MV-4-11 (cell line): Measurements from ENCODE around the gene PARP12.
"Not testable (repeated sequence)": the region's sequence is repeated elsewhere in the genome, so short reads cannot be mapped to it uniquely, and the experiment has no call there.

Experiments
- DNase-seq: peaks from one replicate; lab custom pipeline; 2025; lab: John Stamatoyannopoulos, UW

The PARP12 gene, protein sequence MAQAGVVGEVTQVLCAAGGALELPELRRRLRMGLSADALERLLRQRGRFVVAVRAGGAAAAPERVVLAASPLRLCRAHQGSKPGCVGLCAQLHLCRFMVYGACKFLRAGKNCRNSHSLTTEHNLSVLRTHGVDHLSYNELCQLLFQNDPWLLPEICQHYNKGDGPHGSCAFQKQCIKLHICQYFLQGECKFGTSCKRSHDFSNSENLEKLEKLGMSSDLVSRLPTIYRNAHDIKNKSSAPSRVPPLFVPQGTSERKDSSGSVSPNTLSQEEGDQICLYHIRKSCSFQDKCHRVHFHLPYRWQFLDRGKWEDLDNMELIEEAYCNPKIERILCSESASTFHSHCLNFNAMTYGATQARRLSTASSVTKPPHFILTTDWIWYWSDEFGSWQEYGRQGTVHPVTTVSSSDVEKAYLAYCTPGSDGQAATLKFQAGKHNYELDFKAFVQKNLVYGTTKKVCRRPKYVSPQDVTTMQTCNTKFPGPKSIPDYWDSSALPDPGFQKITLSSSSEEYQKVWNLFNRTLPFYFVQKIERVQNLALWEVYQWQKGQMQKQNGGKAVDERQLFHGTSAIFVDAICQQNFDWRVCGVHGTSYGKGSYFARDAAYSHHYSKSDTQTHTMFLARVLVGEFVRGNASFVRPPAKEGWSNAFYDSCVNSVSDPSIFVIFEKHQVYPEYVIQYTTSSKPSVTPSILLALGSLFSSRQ

DNA sequence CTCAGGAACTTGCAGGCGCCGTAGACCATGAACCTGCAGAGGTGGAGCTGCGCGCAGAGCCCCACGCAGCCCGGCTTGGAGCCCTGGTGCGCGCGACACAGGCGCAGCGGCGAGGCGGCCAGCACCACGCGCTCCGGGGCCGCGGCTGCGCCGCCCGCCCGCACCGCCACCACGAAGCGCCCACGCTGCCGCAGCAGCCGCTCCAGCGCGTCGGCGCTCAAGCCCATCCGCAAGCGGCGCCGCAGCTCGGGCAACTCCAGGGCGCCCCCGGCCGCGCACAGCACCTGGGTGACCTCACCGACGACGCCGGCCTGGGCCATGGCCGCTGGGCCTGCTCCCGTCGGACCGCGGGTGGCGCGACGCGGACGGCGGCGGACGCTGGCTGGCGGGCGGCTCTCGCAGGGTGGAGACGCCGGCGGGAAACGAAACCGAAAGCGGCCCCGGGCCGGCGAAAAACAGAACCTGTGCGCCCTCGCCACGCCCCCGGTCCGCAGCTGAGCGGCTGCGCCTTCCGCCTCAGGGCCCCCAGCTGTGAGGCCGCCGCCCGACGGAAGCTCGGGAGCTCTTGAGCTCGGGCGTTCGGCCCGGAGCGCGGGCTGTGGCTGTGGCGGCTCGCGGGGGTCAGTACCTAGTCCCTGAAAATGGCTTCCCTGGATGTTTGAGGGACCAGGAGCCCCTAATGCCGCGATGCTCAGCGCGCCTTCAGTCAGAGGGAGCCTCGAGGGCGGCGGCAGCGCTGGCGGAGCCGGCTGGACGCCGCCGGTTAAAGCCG is at the start of gene PARP12:
Gene PARP12, minus strand, starts transcription at position 424 of the 772 bp plus-strand sequence. Its CDS starts 104 bp downstream, at position 320.
- DNase-seq, result peak; percentile 82

DNA sequence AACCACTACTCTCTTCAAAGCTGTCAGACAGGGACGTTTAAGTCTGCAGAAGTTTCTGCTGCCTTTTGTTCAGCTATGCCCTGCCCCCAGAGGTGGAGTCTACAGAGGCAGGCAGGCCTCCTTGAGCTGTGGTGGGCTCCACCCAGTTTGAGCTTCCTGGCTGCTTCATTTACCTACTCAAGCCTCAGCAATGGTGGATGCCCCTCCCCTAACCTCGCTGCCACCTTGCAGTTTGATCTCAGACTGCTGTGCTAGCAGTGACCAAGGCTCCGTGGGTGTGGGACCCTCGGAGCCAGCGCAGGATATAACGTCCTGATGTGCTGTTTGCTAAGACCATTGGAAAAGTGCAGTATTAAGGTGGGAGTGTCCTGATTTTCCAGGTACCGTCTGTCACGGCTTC is 46.0 kb upstream of the PARP12 start:
- DNase-seq, result not testable (repeated sequence)

DNA sequence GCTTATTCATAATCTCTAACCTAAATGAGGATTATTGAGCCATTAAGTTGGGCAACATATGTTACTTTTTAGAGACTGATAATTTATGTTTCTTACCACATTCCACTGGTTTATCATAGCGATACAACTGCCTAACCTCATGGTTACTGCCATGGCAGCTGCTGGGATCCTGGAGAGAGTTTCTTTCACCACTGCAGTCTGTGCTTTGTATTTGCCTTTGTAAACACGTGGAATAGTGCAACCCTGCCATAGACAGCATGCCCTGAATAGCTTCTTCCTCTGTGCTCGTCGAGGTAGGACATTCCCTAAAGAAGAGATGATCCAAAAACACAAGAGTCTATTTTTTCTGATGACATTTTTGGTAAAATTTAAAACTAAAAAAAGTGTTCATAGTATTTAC is 33.7 kb upstream of the PARP12 start:
- no peak for DNase-seq

GRCh38 chr7:140093375-140093774 is 30.6 kb upstream of the PARP12 start:
- DNase-seq, result no peak

GRCh38 chr7:140085447-140085846 is 22.7 kb upstream of the PARP12 start:
- DNase-seq, result no peak

GRCh38 chr7:140084972-140085371 is 22.2 kb upstream of the PARP12 start:
- DNase-seq, result no peak

GRCh38 chr7:140084142-140084655 is 21.4 kb upstream of the PARP12 start:
- DNase-seq, result no peak

- no peak for DNase-seq
These were observed 20.0 kb upstream of the PARP12 start for GRCh38 chr7:140082770-140083169.

- no peak for DNase-seq
These were observed 19.1 kb upstream of the PARP12 start for GRCh38 chr7:140081774-140082425.

DNA sequence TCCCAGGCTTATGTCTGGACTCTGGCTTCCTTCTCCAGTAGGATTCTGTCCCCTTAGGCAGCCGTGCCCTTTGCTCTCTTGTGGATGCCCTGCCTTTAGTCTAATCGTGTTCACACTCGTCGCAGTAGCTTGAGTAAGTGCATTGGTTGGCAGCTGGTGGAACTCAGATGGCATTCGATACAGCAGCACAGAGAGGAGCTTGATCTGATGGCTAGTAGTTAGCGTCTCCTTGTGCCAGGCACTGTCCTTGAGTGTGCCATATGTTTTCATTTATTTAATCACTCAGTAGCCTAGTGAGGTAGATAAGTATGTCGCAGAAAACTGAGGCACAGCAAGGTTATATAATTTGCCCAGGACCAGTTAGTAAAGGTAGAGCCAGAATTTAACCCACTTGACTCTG is 18.2 kb upstream of the PARP12 start:
- DNase-seq, result no peak

DNA sequence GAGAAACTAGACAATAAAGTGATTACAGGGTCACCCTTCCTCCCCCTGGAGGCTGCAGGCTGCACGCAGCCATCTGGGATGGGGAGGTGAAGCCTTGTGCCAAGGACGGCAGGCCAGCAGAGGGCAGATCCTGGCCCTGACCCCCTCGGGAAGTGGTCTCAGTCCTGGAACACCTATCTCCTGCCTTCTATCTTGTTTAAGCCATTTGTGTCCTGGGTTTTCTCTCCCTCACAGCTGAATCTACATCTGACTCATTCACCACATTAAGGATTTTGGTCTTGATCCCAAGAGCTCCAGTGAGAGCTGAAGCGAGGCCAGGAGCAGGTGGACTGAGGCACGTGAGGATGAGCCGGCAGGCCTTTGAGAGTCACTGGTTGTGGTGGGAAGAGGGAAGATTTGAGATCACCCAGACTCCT is 16.4 kb upstream of the PARP12 start:
- DNase-seq, result no peak

- DNase-seq, result no peak
These were observed 15.6 kb upstream of the PARP12 start for GRCh38 chr7:140078392-140078791.

DNA sequence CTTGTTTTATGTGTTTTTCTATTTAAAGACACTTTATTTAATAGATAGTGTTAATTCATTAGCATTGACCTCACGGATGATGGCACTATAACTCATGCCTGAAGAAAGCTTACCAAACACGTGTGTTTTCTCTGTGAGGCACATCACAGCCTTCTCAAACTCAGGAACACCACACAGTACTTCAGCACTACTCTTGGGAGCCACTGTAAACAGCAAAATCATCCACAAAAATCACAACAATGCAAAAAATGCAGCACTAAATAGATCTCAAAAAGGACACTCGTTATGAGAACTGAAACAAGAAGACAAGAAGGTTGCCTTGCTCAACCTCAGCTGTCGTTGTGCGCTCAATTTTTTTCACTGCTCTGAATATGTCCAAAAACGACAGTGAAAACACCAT is 12.0 kb upstream of the PARP12 start:
- no peak for DNase-seq

- DNase-seq, result no peak
These were observed 7.8 kb upstream of the PARP12 start for GRCh38 chr7:140070546-140070945.

- DNase-seq, result no peak
These were observed 6.7 kb upstream of the PARP12 start for GRCh38 chr7:140069298-140069949.

DNA sequence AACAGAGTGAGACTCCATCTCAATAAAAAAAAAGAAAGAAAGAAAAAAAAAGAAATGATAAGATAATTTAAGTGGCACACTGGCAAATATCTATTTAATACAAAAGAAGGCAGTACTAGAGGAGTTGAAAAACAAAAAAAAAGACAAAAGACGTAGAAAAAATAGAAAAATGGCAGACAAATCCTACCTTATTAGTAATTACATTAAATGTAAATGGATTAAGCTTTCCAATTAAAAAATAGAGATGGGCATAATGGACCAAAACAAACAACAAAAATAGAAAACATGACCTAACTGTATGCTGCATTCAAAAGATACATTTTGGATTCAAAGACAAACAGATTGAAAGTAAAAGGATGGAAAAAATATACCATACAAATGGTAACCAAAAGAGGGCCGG is 5.3 kb upstream of the PARP12 start:
- DNase-seq, result no peak

DNA sequence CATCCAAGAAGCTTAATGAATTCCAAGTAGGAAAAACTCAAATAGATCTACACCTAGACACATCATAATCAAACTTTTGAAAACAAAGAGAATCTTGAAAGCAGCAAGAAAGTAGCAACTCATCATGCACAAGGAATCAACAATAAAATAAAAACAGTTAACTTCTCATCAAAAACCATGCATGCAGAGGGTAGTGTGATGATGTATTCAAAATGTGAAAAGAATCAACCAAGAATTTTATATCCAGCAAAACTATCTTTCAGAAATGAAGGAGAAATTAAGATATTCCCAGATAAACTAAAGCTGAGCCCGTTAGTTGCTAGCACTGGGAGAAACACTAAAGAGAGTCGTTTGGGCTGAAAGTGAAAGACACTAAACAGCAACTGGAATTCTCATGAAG is 4.3 kb upstream of the PARP12 start:
- no peak for DNase-seq

DNA sequence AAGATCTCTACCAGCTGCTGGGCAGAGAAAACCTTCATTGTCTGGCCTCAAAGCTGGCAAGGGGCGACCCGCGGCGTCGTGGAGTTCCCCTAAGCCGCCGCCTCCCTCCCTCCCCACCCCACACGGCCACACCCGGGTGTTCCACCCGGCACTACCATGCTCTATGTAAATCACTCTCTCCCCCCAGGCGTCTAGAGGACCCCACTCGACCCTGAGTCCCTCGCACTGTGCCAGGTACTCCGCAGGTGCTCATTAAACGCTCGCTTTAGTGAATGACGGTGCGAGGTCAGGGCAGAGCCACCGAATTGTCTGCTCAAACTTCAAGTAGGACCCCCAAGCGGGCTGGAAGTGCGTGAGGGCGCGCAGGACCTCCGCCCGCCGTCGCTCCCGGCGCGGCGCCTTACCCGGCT is 628 bp downstream of the PARP12 start:
- no peak for DNase-seq

GRCh38 chr7:140061607-140061930 is 1.2 kb downstream of the PARP12 start:
- DNase-seq, result no peak

DNA sequence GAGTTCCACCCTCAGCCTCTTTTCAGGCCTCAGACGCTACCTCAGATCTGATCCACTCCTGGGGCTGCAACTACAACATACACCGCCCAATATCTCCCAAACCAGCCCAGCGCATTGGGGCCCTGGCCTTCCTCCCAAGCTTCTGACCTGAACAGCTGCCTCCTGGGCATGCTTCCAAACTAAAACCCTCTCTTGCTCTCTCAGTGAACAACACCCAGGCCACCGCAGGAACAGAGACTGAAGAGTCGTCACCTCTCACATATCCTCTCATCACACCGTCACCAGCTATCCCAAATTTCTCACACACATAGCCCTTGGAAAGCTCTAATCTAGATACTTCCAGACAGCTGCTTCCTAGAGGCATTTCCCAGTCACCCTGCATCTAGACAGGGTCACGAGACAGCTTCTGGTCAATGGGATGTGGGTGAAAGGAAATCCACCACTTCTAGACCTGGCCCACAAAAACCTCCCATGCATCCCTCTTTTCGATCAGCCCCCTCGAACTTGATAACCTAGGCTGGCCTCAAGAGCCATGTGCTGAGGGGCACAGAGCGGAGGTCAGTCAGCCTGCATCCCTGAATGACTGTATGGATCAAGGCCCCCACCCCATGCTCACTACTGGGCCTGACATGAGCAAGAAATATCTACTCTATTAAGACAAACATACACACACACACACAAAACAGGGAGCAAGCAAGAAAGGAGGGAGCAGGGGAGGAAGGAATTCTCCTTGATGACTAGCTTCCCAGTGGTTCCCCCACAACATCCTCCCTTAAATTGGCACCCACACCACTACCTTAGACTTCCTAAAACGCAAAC is 1.8 kb downstream of the PARP12 start:
- DNase-seq, result no peak

- no peak for DNase-seq
These were observed 2.5 kb downstream of the PARP12 start for GRCh38 chr7:140060243-140060630.
